IPS-15b (cell line): Measurements from ENCODE around the gene PRH2.

Experiments
- H3K27me3 ChIP-seq: one replicate; pipeline ENCODE4 v1.6.1; 2013; ENCODE audit warnings: low read length; ENCODE audit not compliant: control insufficient read depth, insufficient read depth
- H3K36me3 ChIP-seq: one replicate; pipeline ENCODE4 v1.6.1; 2013; ENCODE audit warnings: low read length; ENCODE audit not compliant: control insufficient read depth, insufficient read depth
- H3K4me1 ChIP-seq: one replicate; pipeline ENCODE4 v1.6.1; 2013; ENCODE audit warnings: mild to moderate bottlenecking, low read length; ENCODE audit not compliant: control insufficient read depth, insufficient read depth
- H3K4me3 ChIP-seq: one replicate; pipeline ENCODE4 v1.5.1; 2013; ENCODE audit warnings: low read depth, low read length
- H3K9ac ChIP-seq: one replicate; pipeline ENCODE4 v1.6.1; 2013; ENCODE audit warnings: low read depth, mild to moderate bottlenecking, low read length
- H3K9me3 ChIP-seq: one replicate; pipeline ENCODE4 v1.6.1; 2013; ENCODE audit warnings: mild to moderate bottlenecking, low read length; ENCODE audit not compliant: control insufficient read depth, insufficient read depth

The PRH2 gene

DNA sequence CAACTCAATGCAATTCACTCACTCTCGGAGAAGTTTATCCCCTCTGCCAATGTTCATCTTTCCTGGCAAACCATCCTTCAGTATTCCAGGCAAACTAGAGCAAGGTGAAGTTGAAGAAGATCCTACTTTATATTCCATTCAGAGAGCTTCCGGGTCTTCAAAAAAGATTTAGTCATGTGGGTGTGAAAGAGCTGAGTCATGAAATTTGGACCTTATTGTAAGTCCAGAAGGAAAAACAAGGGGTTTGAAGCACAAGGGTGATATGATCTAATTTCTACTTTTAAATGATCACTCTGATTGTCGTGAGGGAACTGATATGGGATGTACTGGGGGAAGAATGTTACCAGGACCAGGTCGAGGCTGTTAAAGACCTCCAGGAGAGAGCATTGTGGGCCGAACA is 2.8 kb upstream of the PRH2 start:
- H3K9me3 ChIP-seq = no peaks in the 10 kb centered on the region
- H3K4me3 ChIP-seq = no peak overlapping the region
- no peaks in the 10 kb centered on the region for H3K4me1 ChIP-seq
- no peaks in the 10 kb centered on the region for H3K27me3 ChIP-seq
- H3K36me3 ChIP-seq = no peaks in the 10 kb centered on the region
- H3K9ac ChIP-seq = no peak overlapping the region

DNA sequence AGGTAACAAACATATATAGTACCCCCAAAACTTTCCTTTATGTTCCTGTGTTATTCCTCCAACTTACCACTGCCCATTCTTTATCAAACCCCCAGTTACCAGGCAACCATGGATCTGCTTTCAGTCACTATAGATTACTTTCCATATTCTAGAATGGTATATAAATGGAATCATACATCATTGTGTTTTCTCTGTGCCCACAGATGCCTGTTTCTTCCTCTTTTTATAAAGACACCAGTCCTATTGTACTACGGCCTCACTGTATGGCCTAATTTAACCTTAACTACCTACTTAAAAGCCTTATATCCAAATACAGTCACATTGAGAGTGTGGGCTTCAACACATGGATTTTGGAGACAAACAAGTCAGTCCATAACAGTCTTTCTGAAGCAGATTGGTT is 7.5 kb downstream of the PRH2 start:
- H3K27me3 ChIP-seq = no peaks in the 10 kb centered on the region
- H3K36me3 ChIP-seq = no peaks in the 10 kb centered on the region
- no peak overlapping the region for H3K4me3 ChIP-seq
- peaks cover 6% of the 10 kb centered on the region for H3K4me1 ChIP-seq
- H3K9ac ChIP-seq = no peak overlapping the region
- no peaks in the 10 kb centered on the region for H3K9me3 ChIP-seq

DNA sequence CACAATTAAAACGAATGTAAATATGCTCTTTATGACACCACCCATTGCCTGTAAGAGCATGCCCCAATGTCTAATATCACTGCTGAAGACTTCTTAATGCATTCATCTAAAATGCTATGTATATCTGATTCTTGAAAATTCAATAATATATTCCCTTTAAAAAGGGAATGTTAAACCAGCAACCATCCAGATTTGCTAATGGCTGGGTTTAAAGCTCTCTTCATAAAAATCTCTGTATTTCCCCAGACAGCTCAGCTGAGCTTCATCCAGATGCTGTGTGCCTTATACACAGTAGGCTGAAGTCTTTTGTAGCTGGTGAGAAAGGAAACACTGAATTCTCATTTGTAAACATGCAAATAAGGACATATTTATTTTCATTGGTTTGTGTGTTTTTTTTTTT is 10.1 kb downstream of the PRH2 start, which contains the start of gene TAS2R14:
TAS2R14 (minus strand) TSS at position 101 of the 400 bp plus-strand sequence; CDS start at position 45, 56 bp downstream.
- Histone ChIP-seq H3K36me3 (no peaks in the 10 kb centered on the region), H3K9ac (no peak within 1 kb of the TSS), H3K9me3 (no peaks in the 10 kb centered on the region), H3K27me3 (no peaks in the 10 kb centered on the region), H3K4me1 (peaks cover 11% of the 10 kb centered on the region), H3K4me3 (no peak within 1 kb of the TSS)

DNA sequence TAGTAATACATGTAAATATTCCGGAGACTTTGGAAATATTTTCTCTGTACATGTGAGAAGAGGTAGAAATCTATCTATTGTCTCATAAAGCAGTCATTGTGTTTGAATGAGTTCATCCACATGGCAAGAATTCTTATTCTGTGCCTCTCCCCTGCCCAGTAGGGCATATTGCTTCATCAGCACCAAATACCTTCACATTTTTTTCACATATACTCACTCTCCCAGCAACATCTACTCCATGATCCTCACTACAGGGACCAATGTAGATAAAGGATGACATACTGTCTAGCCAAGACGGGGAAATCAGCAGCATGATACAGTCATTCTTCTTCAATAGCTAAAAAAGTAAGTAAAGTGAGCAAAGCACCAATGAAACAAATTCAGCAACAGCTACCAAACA is 11.4 kb downstream of the PRH2 start:
- Histone ChIP-seq H3K27me3 (no peaks in the 10 kb centered on the region), H3K9ac (no peak overlapping the region), H3K4me3 (no peak overlapping the region), H3K4me1 (peaks cover 11% of the 10 kb centered on the region), H3K9me3 (no peaks in the 10 kb centered on the region), H3K36me3 (no peaks in the 10 kb centered on the region)

DNA sequence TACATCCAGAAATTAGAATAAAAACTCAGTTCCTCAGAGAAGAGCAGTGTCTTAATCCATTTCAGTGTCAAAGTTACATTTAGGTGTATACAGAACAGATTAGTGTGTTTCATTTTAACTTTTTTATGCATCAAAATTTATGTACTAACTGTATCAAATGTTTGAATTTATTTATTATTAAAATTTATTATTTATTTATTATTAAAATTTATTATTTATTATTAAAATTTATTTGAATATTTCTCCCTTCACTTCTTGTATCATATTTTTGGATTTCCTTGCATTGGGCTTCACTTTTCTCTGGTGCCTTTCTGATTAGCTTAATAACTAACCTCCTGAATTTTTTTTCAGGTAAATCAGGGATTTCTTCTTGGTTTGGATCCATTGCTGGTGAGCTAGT is 12.3 kb downstream of the PRH2 start:
- Histone ChIP-seq H3K9me3 (no peaks in the 10 kb centered on the region), H3K36me3 (no peaks in the 10 kb centered on the region), H3K9ac (no peak overlapping the region), H3K4me3 (no peak overlapping the region), H3K4me1 (peaks cover 5% of the 10 kb centered on the region), H3K27me3 (no peaks in the 10 kb centered on the region)

GRCh38 chr12:10941916-10942607 is 13.0 kb downstream of the PRH2 start:
- H3K4me3 ChIP-seq = no peak overlapping the region
- no peaks in the 10 kb centered on the region for H3K36me3 ChIP-seq
- no peaks in the 10 kb centered on the region for H3K9me3 ChIP-seq
- no peaks in the 10 kb centered on the region for H3K27me3 ChIP-seq
- no peak overlapping the region for H3K9ac ChIP-seq
- peaks cover 5% of the 10 kb centered on the region for H3K4me1 ChIP-seq

DNA sequence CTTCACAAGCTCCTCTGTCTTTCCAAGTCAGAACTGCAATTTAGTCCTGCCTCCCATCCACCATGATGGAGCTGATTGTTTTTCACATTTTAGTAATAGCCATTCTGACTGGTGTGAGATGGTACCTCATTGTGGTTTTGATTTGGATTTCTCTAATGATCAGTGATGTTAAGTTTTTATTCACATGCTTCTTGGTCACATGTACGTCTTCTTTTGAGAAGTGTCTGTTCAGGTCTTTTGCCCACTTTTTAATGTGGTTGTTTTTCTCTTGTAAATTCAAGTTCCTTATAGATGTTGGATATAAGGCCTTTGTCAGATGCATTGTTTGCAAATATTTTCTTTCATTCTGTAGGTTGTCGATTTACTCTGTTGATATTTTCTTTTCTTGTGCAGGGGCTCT is 14.1 kb downstream of the PRH2 start:
- Histone ChIP-seq H3K9me3 (no peaks in the 10 kb centered on the region), H3K36me3 (no peaks in the 10 kb centered on the region), H3K27me3 (no peaks in the 10 kb centered on the region), H3K9ac (no peak overlapping the region), H3K4me1 (peaks cover 5% of the 10 kb centered on the region), H3K4me3 (no peak overlapping the region)

- Histone ChIP-seq H3K9me3 (no peaks in the 10 kb centered on the region), H3K27me3 (no peaks in the 10 kb centered on the region), H3K4me1 (no peaks in the 10 kb centered on the region), H3K36me3 (no peaks in the 10 kb centered on the region), H3K4me3 (no peak overlapping the region), H3K9ac (no peak overlapping the region)
Observed at GRCh38 chr12:10952645-10953044, 23.6 kb downstream of the PRH2 start.

DNA sequence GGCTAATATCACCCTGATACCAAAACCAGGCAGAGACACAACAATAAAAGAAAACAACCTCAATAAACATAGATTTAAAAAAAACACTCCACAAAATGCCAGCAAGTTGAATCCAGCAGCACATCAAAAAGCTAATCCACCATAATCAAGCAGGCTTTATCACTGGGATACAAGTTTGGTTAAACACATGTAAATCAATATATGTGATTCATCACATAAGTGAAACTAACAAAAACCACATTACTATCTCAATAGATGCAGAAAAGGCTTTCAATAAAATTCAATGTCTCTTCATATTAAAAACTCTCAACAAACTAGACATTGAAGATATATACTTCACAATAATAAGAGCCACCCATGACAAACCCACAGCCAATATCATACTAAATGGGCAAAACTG is 27.0 kb downstream of the PRH2 start:
- Histone ChIP-seq H3K9me3 (no peaks in the 10 kb centered on the region), H3K27me3 (no peaks in the 10 kb centered on the region), H3K9ac (no peak overlapping the region), H3K36me3 (no peaks in the 10 kb centered on the region), H3K4me1 (no peaks in the 10 kb centered on the region), H3K4me3 (no peak overlapping the region)

DNA sequence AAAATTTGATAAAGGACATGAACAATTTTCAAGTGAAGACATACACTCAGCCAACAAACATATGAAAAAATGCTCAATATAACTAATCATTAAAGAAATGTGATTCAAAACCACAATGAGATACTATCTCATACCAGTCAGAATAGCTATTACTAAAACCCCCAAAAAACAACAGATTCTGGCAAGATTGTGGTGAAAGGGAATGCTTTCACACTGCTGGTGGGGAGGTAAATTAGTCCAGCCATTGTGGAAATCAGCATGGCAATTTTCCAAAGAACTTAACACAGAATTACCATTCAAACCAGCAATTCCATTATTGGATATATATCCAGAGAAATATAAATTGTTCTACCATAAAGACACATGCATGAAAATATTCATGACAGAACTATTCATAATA is 28.7 kb downstream of the PRH2 start:
- Histone ChIP-seq H3K4me3 (no peak overlapping the region), H3K9ac (no peak overlapping the region), H3K9me3 (no peaks in the 10 kb centered on the region), H3K4me1 (no peaks in the 10 kb centered on the region), H3K36me3 (no peaks in the 10 kb centered on the region), H3K27me3 (no peaks in the 10 kb centered on the region)

DNA sequence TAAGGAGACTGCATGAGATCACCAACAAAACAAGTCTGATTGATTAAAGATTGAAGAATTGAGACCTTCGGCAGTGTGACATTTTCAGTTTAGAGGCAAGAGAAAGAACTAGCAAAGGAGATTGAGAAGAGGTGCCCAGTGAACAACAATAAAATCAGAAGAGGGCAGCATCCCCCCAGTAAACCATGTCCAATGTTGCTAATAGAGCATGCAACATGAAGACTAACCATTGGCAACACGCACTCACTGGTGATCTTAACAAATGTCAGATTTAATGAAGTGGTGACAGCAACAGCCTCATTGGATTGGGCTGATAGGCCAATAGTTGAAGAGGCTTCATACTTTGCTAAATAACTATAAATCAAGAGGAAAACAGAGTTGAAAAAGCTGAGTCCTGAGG is 30.8 kb downstream of the PRH2 start:
- no peaks in the 10 kb centered on the region for H3K4me1 ChIP-seq
- H3K4me3 ChIP-seq = no peak overlapping the region
- no peaks in the 10 kb centered on the region for H3K9me3 ChIP-seq
- no peaks in the 10 kb centered on the region for H3K36me3 ChIP-seq
- H3K27me3 ChIP-seq = no peaks in the 10 kb centered on the region
- H3K9ac ChIP-seq = no peak overlapping the region

DNA sequence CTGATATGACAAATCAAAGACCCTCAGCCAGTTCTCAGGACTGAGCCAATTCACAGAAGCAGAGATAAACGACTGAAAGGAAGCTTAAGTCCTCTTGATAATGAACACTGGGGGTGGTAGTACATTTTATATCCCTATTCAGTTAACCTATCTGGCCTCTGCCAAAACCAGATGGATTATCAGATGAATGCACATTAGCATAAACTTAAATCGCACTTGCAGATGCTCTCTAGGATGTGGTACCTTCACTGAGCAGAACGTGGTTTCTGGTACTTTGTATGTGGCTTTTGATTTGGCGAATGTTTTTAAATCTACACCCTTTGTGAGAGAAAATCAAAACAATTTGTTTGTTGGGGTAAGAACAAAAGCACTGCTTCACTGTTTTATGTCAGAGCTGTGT is 31.2 kb downstream of the PRH2 start:
- H3K27me3 ChIP-seq = no peaks in the 10 kb centered on the region
- no peaks in the 10 kb centered on the region for H3K9me3 ChIP-seq
- H3K4me1 ChIP-seq = no peaks in the 10 kb centered on the region
- no peak overlapping the region for H3K9ac ChIP-seq
- no peaks in the 10 kb centered on the region for H3K36me3 ChIP-seq
- no peak overlapping the region for H3K4me3 ChIP-seq
